Activated CD4-positive, alpha-beta T cell treated with anti-CD3 and anti-CD28 coated beads, Interleukin-10, Interleukin-2, amounts not matched to agents 100 ng/mL and 50 ng/mL, durations not matched to agents 16 hours and 8 hours (primary cell): ENCODE data around the gene ACAD8.
A peak's percentile ranks its signal among the peaks of the same experiment; 100 is the strongest.
"Not testable (repeated sequence)": the region's sequence is repeated elsewhere in the genome, so short reads cannot be mapped to it uniquely, and the experiment has no call there.

ENCODE experiments used
- DNase-seq: peaks from one replicate; pipeline ENCODE4 v3.0.0-alpha.2; 2020

ACAD8 gene

GRCh38 chr11:134267966-134268365 is 14.6 kb downstream of the ACAD8 start:
- no peak for DNase-seq

GRCh38 chr11:134270250-134270714 is 16.9 kb downstream of the ACAD8 start:
- DNase-seq, result peak; percentile 63

- DNase-seq, result no peak
These were observed 18.6 kb downstream of the ACAD8 start for GRCh38 chr11:134271978-134272377.

GRCh38 chr11:134272381-134273316 is 19.3 kb downstream of the ACAD8 start:
- DNase-seq, result no peak

- no peak for DNase-seq
These were observed 19.9 kb downstream of the ACAD8 start for GRCh38 chr11:134273317-134273712.

GRCh38 chr11:134275188-134275533 is 21.8 kb downstream of the ACAD8 start:
- no peak for DNase-seq

GRCh38 chr11:134275534-134276395 is 22.4 kb downstream of the ACAD8 start, which contains the start of gene GLB1L3:
TSS of gene GLB1L3 (plus strand) at chr11:134276379. CDS start at chr11:134276741, 362 bp downstream.
- DNase-seq, result peak; percentile 88

- DNase-seq, result peak; percentile 39
These were observed 23.2 kb downstream of the ACAD8 start for GRCh38 chr11:134276396-134277182.

- DNase-seq, result no peak
These were observed 24.0 kb downstream of the ACAD8 start for GRCh38 chr11:134277183-134278001.

GRCh38 chr11:134278356-134278755 is 25.0 kb downstream of the ACAD8 start:
- DNase-seq, result no peak

- not testable (repeated sequence) for DNase-seq
These were observed 28.3 kb downstream of the ACAD8 start for GRCh38 chr11:134281635-134282034.

- DNase-seq, result no peak
These were observed 29.0 kb downstream of the ACAD8 start for GRCh38 chr11:134282121-134283045.

- no peak for DNase-seq
These were observed 30.3 kb downstream of the ACAD8 start for GRCh38 chr11:134283461-134284230.

GRCh38 chr11:134284349-134284748 is 31.0 kb downstream of the ACAD8 start:
- DNase-seq, result not testable (repeated sequence)

- DNase-seq, result no peak
These were observed 34.2 kb downstream of the ACAD8 start for GRCh38 chr11:134287561-134287960.

GRCh38 chr11:134288486-134288885 is 35.1 kb downstream of the ACAD8 start:
- no peak for DNase-seq

GRCh38 chr11:134289167-134289566 is 35.8 kb downstream of the ACAD8 start:
- no peak for DNase-seq

GRCh38 chr11:134289789-134290188 is 36.4 kb downstream of the ACAD8 start:
- DNase-seq, result no peak

- no peak for DNase-seq
These were observed 37.3 kb downstream of the ACAD8 start for GRCh38 chr11:134290646-134291045.

- no peak for DNase-seq
These were observed 37.8 kb downstream of the ACAD8 start for GRCh38 chr11:134291196-134291595.
